Endometrium (tissue), 2 donors: ENCODE measurements around the gene SYCN.
"Not testable (repeated sequence)": the region's sequence is repeated elsewhere in the genome, so short reads cannot be mapped to it uniquely, and the experiment has no call there.

Experiments used
- FAIRE-seq: peaks from 2 replicates; lab custom pipeline; 2012; peaks lifted over from hg19 to GRCh38; lab: Jason Lieb, UNC
- donor health status: control.
- donor health status: control.

The SYCN gene, protein sequence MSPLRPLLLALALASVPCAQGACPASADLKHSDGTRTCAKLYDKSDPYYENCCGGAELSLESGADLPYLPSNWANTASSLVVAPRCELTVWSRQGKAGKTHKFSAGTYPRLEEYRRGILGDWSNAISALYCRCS

DNA sequence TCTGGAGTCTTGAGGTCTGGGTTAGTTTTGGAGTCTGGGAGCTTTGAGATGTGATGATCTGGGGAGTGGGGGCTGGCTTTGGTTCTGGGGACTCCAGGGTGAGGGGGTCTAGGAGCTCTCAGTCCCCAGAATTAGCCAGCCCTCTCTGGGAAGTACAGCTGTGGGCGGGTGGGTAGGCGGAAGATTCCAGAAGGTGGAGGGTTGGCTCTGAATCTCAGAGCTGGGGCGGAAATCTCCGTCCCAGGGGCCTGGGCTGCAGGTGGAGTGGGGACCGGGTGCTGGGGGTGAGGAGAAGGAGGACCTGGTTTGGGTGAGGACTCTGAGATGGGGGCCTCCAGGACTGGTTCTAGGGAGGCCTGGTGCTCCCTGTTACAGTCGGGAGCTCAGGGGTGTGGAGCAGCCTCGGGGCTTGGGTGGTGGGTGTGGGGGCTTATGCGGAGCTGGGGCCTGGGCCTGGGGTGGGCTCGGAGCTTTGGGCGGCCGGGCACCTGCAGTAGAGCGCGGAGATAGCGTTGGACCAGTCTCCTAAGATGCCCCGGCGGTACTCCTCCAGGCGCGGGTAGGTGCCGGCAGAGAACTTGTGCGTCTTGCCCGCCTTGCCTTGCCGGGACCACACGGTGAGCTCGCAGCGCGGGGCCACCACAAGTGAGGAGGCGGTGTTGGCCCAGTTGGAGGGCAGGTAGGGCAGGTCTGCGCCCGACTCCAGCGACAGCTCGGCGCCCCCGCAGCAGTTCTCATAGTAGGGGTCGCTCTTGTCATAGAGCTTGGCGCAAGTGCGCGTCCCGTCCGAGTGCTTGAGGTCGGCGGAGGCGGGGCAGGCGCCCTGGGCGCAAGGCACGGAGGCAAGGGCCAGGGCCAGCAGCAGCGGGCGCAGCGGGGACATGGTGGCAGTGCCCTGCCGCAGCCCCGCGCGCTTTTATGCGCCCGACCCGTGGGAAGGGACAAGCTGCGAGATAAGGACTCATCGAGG is at the start of gene SYCN:
SYCN (minus strand) TSS at position 892 of the 970 bp plus-strand sequence; CDS start at position 883, 9 bp downstream.
- FAIRE-seq: no peak

DNA sequence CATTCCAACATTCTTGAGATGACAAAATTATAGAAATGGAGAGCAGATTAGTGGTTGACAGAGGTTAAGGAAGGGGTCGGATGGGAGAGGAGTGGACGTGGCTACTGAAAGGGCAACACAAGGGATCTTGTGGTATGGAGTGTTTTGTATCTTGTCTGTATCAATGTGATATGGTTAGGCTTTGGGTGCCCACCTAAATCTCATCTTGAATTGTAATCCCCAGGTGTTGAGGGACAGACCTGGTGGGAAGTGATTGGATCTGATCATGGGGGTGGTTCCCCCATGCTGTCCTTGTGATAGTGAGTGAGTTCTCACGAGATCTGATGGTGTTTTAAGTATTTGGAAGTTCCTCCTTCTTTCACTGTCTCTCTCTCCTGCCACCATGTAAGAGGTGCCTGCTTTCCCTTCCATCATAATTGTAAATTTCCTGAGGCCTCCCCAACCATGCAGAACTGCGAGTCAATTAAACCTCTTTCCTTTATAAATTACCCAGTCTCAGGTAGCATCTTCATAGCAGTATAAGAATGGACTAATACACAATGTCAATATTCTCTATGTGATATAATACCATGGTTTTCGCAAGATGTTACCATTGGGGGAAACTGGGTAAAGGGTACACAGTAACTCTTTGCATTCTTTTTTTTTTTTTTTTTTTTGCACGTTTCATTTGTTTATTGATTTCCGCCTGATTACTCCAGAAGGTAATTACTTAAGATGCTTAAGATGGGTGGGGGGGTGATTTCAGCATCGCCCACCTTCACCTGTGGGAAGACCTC is 49.5 kb upstream of the SYCN start:
- no peak for FAIRE-seq

DNA sequence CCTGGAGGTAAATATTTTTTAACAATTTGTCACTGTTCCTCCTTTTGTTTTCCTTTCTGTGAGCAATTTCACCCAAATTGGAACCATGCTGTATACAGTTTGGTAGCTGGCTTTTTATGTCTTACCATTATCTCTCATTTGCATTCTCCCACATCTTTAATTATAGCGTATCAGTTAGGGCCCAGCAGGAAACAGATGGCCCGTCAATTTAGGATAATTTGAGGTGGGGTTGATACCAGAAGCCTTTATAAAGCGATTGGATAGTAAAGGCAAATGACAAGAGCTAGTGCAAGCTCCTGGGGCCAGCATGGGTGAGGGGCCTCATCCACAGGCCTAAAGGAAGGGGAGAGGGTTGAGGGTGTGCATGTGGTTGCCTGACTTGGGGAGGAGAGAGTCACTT is 48.4 kb upstream of the SYCN start:
- FAIRE-seq: no peak

GRCh38 chr19:39251846-39252245 is 47.8 kb upstream of the SYCN start:
- FAIRE-seq: no peak

DNA sequence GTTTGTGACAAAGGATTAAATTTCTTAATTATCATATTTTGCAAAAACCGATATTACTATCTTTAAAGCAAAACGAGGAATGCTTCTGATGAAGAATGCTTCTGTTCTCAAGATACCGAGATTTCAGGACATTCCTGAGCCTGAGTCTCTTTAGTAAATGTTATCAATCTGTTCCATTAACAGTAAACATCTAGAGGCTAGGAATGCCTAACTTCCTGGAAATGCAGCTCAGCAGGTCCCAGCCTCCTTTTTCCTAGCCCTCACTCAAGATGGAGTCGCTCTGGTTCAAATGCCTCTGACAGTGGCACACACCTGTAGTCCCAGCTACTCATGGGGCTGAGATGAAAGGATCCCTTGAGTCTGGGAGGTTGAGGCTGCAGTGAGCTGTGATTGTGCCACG is 47.0 kb upstream of the SYCN start:
- no peak for FAIRE-seq

DNA sequence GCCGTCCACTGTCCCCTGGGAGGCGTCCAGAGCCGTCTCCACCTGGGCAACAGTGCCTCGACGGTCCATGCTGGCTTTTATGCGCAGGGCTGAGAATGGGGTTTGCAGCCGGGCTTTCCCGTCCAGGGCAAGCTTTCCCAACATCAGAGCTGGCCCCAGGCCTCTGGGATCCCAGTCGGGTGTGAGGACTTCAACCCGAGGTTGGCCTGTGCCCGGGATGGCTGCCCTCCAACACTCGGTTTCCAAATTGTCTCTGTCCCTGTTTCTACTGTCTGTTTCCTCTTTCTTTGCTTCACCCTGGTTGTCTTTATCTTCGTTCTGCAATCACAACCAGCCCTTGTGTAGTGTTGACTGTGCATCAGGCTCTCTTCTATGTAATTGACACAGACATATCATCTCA is 44.7 kb upstream of the SYCN start, which contains the start of gene IFNL4:
IFNL4 (minus strand) TSS at position 51 of the 400 bp plus-strand sequence.
- FAIRE-seq: no peak

- FAIRE-seq: no peak
These were observed 43.9 kb upstream of the SYCN start for GRCh38 chr19:39247701-39248664.

DNA sequence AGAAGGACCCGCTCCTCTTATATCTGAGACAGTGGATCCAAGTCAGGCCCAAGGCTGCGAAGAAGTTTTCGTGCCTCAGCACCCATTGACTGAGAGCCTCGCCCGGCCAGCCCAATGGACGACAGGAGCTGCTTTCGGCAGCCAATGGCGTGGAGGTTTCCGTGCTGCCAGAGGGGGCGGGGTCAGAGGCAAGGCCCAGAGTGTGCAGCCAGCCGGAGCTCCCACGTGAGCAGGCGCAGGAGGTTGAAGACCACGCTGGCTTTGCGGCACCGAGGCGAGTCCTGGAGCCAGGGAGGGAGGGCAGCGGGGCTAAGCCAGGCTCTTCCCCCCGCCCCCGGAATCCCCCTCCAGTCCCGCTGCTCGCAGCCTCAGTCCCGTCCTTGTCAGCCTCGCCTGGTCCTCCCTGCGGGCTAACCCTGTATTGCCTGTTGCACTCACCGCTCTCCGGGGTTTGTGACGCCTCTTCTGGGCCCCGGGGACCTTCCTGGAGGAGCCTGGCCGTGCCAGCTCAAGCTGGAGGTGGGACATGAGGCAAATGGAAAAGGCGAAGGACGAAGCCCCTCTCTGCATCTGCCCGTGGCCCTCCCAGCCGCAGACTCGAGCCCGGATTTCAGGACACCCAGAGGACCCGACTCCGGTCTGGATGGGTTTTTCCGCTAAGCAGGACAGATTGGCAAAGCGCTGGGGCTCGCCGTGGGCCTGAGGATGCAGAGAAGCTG is 43.0 kb upstream of the SYCN start:
- FAIRE-seq: no peak

- not testable (repeated sequence) for FAIRE-seq
These were observed 41.1 kb upstream of the SYCN start for GRCh38 chr19:39245166-39245565.

GRCh38 chr19:39244410-39245100 is 40.5 kb upstream of the SYCN start, which contains the start of gene IFNL3:
Gene IFNL3 (minus strand): TSS chr19:39245006. CDS start chr19:39244967, 39 bp downstream.
- FAIRE-seq: not testable (repeated sequence)

GRCh38 chr19:39243741-39244140 is 39.7 kb upstream of the SYCN start:
- FAIRE-seq: not testable (repeated sequence)

GRCh38 chr19:39240421-39240820 is 36.4 kb upstream of the SYCN start:
- FAIRE-seq: no peak

DNA sequence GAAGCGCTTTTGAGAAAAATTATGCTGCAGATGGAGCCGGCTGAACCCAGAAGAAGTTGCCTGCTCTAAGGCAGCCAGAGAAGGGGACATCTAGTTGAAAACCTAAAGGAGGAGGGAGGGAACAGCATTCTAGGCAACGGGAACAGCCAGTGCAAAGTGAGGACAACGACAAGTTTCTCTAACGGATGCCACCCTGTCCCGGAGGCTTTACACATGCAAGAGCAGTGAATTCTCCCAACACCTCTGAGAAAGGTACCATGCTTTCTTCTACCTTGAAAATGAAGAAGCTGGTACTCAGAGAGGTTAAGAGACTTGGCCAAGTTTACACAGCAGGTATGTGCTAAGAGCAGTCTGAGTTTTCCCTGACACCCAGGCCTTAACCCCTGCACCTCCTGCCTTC is 34.9 kb upstream of the SYCN start:
- FAIRE-seq: no peak

DNA sequence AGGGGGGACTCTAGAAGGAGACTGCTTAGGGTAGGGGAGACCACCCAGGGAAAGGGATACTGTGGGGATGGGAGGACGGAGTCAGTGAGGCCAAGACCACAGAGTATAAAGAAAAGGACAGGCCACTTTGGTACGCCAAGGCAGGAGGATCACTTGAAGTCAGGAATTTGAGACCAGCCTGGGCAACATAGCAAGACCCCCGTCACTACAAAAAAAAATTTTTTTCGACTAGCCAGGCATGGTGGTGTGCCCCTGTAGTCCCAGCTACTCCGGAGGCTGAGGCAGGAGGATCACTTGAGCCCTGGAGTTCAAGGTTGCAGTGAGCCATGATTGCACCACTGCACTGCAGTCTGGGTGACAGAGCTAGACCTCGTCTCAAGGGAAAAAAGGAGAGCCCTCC is 34.1 kb upstream of the SYCN start:
- FAIRE-seq: no peak

DNA sequence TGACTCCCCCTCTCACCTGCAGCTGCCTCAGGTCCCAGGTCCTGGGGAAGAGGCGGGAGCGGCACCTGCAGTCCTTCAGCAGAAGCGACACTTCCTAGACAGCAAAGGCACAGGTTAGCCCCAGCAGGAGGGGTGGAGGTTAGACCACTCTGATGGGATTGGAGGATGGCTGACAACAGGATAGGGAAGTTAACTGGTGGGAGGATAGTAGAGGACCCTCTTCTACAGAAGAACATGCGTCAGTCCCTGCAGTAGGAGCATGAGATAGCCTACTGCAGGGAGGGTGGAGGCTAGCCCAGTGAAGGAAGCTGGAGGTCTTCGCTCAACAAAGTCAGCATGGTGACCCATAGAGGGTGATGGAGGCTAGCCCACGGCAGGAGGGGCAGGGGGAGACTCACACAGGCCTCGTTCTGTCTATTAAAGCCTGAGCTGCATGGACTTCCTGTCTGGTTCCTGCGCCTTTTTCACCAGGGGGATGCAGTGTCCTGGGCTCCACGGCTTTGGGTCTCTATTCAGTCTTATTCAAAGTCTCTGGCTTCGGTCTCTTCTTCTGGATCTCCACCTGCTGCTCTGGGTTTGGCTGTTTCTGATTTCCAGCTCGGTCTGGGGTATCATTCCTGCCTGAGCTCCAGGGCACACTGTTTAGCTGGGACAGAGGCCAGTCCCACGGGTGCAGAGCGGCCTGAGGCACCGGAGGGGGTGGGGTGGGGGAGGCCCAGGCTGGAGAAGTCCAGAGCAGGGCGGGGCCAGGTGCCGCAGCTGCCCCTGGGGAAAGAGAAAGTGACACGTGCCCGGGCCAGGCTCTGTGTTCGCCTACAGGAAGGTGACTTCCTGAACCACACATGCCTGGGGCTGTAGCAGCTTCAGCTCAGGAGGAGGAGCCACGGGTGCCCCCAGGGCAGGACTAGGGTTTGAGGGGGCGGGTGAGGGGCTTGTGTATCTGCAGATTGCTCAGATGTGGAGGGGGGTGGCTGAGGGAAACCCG is 33.4 kb upstream of the SYCN start:
- FAIRE-seq: no peak

DNA sequence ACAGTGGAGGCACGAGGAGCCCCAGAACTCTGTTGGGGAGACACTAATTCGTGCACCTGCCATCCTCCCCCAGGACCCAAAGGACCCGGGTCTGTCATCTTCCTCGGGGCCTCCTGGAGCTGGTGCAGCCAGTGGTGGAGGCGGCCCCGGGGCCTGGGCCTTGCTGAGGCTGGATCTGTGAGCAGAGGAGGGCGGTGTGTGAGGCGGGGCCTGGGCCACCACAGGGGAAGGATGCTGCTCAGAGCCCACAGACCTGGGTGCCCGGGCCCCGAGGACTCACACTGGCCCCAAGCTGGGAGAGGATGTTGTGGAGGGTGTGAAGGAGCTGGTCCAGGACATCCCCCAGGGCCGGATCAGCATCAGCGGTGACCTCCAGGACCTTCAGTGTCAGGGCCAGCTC is 32.5 kb upstream of the SYCN start:
- no peak for FAIRE-seq

GRCh38 chr19:39232708-39233107 is 28.6 kb upstream of the SYCN start:
- FAIRE-seq: no peak

DNA sequence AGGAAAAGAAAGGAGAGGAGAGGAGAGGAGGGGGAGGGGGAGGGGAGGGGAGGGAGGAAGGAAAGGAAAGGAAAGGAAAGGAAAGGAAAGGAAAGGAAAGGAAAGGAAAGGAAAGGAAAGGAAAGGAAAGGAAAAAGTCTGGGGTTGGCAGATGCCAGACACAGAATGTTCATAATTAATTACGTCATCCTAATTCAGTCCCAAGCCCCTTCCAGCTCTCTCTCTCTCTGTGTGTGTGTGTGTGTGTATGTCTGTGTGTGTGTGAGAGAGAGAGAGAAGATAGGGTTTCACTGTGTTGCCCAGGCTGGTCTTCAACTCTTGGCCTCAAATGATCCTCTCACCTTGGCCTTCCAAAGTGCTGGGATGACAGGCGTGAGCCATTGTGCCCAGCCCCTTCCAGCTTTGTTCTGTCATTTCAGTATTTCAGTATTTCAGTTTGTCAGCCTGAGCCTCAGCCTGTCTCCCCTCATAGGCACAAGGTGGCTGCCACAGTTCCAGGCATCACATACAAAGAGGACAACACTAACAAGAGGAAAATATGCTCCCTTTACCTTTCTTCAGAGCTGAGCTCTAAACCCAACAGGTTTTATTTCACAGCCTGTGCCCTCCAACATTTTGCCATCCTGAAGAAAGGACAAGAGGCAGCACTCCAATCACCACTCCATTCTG is 26.2 kb upstream of the SYCN start:
- FAIRE-seq: no peak
